ENCODE results near the gene JUNB. TPM values are rescaled to one million over a fixed set of nuclear protein-coding genes. Genes with fewer than 3 reads are reported as not detected.
A peak's percentile ranks its signal among the peaks of the same experiment; 100 is the strongest.
"Not testable (repeated sequence)": the region's sequence is repeated elsewhere in the genome, so short reads cannot be mapped to it uniquely, and the experiment has no call there.

The JUNB gene
- polyA plus RNA-seq, 3 donors: 32.8 to 50.1 (median 44.2) TPM

DNA sequence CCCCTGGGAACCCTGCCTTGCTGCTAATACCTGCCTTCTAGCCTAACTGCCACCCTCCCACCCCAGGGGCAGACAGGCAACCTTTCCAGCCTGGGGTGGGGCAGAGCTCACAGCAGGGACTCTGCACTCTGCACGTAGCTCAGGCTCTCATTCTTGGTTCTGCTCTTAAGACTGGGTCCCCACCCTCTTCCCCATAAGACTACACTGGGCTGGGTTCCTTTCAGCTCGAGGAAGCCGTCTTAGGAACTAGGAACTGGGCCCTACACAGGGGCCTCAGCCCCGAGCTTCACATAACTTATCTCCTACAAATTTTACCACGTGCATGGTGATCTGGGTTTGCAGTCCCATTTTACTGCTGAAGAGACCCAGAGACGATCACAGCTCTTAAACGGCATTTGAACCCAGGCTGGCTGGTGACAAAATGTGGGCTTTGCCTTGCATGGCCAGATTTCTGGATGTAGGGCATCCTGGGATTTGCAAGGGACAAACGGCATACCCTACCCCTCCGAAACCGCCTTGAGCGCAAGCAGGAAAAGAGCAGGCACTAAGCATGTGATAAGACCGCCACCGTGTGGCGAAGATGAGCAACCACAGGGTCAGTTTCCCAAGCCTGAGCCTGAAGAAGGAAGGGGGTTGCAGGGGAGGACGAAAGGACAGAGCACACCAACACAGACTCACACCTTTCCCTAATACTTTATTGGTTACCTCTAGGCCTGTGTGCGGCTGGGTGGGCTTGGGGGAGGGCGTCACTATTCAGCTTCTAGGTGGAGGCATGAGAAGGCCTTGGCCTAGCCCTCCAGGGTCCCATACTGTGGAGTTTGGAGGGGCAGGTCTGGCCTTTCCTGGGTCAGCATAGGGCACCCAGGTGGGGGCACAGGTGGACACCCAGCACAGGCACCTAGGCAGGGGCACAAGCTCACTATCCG, 5.1 kb downstream of the JUNB start:
- DNase-seq (ENCODE audit: extremely low read depth in 1 of 11, low read depth in 9 of 11, low spot score in 4 of 11): peak in 2 of 11 donors; percentile 73 to 82

DNA sequence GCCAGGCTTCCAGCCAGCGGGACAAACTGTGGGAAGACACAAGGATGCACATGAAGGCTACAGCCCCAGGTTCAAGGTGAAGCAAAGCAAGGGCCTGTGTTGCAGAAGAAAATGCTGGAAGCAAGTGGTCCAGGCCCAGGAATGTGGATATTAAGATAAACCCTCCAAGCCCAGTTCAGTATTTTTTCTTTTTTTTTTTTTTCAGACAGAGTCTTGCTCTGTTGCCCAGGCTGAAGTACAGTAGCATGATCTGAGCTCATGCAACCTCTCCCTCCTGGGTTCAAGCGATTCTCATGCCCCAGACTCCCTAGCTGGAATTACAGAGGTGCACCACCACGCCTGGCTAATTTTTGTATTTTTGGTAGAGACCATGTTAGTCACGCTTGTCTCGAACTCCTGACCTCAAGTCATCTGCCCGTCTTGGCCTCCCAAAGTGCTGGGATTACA, 5.9 kb downstream of the JUNB start:
- no peak for DNase-seq (ENCODE audit: extremely low read depth in 1 of 11, low read depth in 9 of 11, low spot score in 4 of 11)

DNA sequence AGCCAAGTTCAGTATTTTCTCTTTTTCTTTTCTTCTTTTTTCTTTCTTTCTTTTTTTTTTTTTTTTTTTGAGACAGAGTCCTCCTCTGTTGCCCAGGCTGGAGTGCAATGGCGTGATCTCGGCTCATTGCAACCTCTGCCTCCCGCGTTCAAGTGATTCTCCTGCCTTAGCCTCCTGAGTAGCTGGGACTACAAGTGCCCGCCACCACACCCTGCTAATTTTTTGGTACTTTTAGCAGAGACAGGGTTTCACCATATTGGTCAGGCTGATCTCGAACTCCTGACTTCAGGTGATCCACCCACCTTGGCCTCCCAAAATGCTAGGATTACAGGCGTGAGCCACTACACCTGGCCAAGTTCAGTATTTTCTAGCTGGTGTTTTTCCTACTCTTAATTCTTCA, 6.3 kb downstream of the JUNB start:
- DNase-seq (ENCODE audit: extremely low read depth in 1 of 11, low read depth in 9 of 11, low spot score in 4 of 11): not testable (repeated sequence)

DNA sequence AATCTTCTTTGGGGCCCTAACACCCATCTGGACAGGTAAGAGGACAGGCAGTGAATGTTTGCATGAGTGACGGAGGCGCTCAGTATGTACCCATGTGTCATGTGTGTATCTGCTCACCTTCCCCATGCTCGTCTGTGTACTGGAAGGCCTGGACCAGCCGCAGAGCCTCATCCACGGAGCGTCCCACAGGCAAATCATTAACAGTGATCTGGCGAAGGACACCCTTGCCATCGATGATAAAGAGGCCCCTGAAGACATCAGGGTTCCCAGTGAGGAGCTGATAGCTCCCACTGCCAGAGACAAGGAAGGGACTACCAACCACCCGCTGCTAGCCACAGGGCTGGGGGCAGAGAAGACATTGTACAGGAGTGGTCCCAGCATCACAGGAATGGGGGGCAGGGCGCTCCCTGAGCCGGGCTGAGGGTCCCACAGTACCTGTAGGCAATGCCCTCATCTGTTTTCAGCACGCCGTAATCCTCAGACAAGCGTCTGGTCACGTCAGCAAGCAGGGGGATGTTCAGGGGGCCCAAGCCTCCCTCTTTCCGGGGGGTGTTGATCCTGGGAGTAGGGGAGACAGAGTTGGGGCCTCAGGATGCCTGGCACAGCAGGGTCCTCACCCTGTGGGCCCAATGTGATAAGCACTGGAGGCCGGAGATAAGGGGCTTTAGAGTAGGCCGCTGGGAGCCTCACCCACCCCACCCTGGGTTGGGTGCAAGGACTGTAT, 8.6 kb downstream of the JUNB start:
- DNase-seq (ENCODE audit: extremely low read depth in 1 of 11, low read depth in 9 of 11, low spot score in 4 of 11): no peak

DNA sequence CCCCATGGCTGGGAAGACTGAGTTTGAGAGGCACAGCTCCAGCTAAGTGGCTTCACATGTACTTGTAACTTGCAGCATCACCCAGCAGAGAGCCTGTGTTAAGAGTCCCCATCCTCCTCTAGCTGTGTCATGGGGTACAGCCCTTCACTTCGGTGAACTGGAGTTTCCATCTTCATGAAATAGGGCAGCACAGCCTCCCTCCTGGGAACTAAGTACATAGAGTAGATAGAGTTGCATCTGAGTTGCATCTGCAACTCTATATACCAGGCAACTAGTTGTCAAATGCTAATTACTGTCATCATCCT, 9.1 kb downstream of the JUNB start:
- DNase-seq (ENCODE audit: extremely low read depth in 1 of 11, low read depth in 9 of 11, low spot score in 4 of 11): no peak

DNA sequence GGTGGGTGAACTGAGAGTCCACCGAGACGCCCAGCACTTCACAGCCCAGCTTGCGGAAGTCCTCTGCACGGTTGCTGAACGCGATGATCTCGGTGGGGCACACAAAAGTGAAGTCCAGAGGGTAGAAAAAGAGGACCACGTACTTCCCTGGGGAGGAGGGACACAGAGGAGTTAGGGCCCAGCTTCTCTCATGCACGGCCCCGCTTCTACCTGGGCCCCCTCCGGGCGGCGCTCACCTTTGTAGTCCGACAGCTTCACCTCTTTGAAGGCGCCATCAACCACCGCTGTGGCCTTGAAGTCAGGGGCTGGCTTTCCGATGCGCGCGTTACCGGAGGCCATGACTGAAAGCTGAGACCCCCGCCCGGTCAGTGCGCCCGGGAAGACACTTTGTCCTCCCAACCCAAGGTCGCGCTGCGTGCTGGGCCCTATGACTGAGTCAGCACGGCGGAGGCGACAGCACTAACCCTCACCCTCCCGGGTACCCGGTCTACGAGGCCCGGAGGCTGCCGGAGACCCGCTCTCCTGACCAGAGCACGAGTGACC, 9.7 kb downstream of the JUNB start:
- no peak for DNase-seq (ENCODE audit: extremely low read depth in 1 of 11, low read depth in 9 of 11, low spot score in 4 of 11)

DNA sequence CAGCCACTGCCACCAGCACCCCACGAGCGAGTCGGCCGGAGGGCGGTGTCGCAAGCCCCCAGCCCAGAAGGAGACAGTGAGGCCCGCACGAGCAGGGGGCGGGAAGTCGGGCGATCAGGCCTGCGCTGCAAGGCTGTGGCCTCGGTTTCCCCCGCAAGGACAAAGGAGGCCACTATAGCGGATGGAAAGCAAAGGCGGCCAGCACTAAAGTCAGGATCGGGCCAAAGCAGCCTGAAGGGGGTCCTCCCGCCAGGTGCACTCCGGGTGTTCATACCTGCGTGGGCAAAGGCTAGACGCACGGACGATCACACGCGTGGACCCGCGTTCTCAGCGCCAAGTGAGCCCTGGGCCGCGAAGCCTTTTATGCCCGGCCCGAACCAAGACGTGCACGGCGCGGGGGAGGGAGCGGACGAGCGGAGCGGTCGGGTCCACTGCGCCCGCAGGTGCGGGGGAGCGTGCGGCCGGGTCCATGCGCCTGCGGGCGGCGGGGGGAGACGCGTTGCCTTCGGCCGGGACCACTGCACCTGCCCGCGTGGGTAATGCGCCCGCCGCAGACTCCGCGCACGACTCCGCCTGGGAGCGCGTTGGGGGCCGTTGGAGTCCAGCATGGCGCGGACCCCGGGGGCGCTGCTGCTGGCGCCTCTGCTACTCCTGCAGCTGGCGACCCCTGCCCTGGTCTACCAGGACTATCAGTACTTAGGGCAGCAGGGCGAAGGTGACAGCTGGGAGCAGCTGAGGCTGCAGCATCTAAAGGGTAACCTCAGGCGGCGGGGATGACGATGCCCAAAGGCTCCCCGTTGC, 10.4 kb downstream of the JUNB start, which contains the start of the genes PRDX2 and THSD8:
TSS of gene PRDX2 (minus strand) at position 335 of the 801 bp plus-strand sequence. CDS start 539 bp downstream, outside the sequence.
TSS of gene THSD8 (plus strand) at position 604 of the 801 bp plus-strand sequence. CDS start at position 607, 3 bp downstream.
- peak in 1 of 11 donors; percentile 76 for DNase-seq (ENCODE audit: extremely low read depth in 1 of 11, low read depth in 9 of 11, low spot score in 4 of 11)

DNA sequence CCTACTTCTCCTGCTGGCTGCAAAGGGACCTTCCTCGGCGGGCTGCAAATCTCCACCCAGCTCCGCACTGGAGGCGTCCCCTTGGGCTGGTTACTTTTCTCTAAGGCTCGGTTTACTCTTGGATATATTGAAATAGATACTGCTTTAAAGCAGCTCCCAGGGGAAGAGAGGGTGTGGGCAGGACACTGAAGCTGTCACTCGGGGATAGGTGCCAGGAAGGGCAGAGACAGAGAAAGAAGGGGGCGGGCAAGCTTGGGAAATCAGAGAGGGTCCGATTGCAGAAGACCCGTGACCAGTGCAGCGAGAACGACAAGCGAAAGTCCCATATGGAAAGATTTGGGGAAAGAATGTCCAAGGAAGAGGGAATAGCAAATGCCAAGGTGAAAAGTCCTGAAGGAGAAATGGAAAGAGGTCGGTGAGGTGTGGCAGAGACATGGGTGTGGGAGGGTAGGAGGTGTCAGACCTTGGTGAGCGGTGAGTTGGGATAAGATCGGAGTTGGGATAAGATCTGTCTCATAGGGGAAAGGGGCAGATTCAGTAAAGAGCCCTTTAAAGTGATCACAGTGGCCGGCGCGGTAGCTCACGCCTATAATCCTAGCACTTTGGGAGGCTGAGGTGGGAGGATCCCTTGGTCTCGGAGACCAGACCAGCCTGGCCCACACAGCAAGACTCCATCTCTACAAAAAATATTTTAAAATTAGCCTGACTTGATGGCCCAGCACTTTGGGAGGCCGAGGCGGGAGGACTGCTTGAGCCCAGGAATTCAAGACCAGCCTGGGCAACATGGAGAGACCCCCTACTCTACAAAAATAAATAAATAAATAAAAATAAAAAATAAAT, 11.2 kb downstream of the JUNB start:
- no peak for DNase-seq (ENCODE audit: extremely low read depth in 1 of 11, low read depth in 9 of 11, low spot score in 4 of 11)

DNA sequence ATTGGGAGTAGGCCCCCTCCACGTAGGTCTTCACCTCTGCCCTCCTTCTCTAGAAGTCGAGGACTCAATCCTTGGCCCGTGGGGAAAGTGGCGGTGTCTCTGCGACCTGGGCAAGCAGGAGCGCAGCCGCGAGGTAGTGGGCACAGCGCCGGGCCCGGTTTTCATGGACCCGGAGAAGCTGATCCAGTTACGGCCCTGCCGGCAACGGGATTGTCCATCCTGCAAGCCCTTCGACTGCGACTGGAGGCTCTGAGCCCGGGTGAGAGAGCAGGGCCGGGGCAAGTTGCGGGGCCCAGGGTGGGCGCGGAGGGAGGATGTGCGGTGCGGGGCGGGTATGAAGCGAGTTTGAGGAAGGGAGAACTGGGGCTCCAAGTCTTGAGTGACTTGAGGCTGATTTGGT, 12.8 kb downstream of the JUNB start:
- DNase-seq (ENCODE audit: extremely low read depth in 1 of 11, low read depth in 9 of 11, low spot score in 4 of 11): no peak

DNA sequence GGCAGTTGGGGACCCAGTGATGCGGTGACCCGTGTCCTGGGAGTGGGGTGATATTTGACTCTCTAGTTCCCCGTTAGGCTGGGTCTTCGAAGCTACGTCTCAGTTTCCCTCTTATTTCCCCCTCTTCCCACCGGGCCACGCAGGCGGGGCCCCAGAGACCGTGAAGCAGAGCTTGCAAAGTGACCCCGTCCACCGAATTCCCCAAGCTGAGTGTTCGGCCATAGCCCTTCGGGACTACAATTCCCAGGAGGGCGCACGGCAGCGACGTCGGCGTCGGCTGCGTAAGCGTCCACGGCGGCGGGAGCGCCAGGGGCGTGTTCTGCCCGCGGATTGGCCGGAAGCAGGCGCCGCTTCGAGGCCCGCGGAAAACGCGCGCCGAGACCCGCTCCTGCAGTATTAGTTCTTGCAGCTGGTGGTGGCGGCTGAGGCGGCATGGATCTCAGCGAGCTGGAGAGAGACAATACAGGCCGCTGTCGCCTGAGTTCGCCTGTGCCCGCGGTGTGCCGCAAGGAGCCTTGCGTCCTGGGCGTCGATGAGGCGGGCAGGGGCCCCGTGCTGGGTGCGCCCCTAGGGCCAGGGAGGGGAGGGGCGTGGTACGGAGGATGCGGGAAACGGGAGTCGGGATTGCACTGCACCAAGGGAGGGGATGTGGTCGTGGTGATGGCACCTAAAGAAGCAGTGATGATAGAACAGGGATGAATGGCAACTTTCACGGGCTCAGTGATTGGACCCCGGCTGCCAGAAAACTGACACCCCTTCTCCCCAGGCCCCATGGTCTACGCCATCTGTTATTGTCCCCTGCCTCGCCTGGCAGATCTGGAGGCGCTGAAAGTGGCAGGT, 15.2 kb downstream of the JUNB start, which contains the start of gene RNASEH2A:
TSS of gene RNASEH2A (plus strand) at position 343 of the 840 bp plus-strand sequence. CDS start at position 433, 90 bp downstream.
- DNase-seq (ENCODE audit: extremely low read depth in 1 of 11, low read depth in 9 of 11, low spot score in 4 of 11): peak in 8 of 11 donors; percentile 82 to 92 (median 86)

DNA sequence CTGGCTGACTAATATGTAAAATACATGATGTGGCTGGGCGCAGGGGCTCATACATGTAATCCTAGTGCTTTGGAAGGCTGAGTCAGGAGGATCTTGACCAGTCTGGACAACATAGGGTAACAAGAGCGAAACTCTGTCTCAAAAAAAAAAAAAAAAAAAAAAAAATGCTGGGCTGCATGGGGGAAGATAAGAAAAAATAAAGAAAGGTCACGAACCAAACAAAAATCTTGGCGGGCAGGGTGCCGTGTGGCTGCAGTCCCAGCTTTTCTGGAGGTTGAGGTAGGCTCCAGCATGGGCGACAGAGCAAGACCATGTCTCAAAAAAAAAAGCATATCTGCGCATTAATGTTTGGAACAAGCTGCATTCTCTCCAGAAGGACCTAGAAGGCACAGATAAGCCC, 23.8 kb downstream of the JUNB start:
- no peak for DNase-seq (ENCODE audit: extremely low read depth in 1 of 11, low read depth in 9 of 11, low spot score in 4 of 11)

DNA sequence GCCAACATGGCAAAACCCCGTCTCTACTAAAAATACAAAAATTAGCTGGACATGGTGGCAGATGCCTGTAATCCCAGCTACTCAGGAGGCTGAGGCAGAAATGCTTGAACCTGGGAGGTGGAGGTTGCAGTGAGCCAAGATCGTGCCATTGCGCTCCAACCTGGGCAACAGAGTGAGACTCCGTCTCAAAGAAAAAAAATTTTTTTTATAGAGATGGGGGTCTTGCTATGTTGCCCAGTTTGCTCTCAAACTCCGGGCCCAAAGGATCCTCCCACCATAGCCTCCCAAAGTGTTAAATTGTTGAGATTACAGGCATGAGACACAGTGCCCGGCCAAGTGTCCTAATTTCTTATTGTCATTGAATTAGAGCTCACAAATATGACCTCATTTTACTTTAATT, 25.9 kb downstream of the JUNB start:
- not testable (repeated sequence) for DNase-seq (ENCODE audit: extremely low read depth in 1 of 11, low read depth in 9 of 11, low spot score in 4 of 11)

DNA sequence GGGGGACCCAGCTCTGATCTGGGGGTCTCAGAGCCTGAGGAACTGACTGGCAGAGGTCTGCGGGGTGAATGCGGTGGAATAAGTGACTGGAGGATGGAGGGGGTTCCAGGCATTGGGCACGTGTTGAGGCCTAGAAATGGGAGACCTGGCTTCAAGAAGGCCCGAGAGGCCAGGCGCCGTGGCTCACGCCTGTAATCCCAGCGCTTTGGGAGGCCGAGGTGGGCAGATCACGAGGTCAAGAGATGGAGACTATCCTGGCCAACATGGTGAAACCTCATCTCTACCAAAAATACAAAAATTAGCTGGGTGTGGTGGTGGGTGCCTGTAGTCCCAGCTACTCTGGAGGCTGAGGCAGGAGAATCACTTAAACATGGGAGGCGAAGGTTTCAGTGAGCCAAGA, 26.5 kb downstream of the JUNB start:
- not testable (repeated sequence) for DNase-seq (ENCODE audit: extremely low read depth in 1 of 11, low read depth in 9 of 11, low spot score in 4 of 11)

DNA sequence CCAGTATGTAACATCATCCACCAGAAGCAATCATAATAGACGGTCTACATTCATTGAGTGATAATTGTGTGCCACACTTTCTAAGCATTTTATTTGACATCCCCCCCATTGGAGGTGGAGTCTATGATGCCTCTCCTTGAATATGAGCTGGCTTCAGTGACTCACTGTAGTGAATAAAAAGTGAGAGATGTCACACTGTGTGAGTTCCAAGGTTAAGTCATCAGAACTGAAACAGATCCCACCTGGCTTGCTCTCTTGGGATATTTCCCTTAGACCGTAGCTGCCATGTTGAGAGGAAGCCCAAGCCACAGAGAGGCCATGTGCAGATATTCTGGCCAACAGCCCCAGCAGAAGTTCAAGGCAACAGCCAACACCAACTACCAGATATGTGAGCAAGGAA, 30.5 kb downstream of the JUNB start:
- no peak for DNase-seq (ENCODE audit: extremely low read depth in 1 of 11, low read depth in 9 of 11, low spot score in 4 of 11)

DNA sequence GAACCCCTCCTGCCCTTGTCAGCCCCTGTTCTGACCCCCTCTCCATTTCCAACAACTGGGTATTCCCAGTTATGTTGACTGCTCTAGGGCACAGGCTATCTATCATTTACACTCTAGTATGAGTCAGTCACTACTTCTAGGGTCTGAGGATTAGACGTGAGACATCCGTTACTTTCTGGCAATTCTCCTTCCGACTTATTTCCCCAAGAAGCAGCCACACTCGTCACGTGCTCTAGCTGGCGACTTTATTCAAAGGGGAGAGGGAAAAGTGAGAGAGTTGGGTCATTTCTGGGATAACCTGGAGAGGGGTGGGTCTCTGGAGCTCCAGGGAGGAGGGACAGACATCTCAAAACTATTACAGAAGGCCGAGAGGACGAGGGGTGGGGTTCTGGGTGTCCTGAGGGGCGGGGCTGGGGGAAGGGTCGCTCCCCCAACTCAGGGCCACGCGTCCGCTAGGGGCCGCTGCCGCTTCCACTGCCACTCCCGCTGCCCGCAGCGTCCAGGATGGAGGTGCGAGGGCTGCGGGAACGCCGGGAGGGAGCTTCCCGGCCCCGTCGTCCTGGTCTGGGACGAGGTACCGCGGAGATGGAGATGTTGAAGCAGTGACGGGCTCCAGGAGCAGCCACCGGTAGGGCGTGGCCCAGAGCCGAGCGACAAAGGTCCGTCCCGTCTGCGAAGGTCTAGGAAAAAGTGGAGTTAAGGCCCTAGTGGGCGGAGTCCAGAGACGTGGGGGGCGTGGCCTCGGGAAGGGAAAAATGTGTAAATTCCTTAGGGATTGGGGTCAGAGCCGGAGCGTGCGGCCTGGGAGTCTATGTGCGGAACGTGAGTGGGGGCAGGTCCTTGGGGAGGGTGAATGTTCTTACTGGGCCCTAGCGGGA, 34.2 kb downstream of the JUNB start:
- no peak for DNase-seq (ENCODE audit: extremely low read depth in 1 of 11, low read depth in 9 of 11, low spot score in 4 of 11)

DNA sequence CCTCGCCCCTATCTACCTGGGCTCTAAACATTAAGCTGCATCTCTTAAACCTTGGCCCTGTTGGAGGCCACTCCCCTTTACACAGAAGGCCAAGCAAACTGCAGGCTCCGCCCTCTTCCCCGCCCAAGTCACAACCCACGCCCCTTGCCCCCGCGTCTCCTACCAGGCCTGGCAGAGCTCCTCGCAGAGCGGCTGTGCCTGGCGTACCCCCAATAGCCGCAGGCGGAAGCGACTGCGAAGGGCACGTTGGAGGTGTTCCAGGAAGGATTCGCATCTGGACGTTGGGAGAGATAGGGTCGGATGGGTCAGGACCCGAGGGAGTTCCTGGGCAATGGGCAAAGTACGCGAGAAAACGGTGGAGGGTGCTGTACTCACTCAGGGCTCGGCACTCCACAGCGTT, 37.2 kb downstream of the JUNB start:
- no peak for DNase-seq (ENCODE audit: extremely low read depth in 1 of 11, low read depth in 9 of 11, low spot score in 4 of 11)
